Measurements from ENCODE around the gene KRT82.
A peak's percentile ranks its signal among the peaks of the same experiment; 100 is the strongest.
"Not testable (repeated sequence)": the region's sequence is repeated elsewhere in the genome, so short reads cannot be mapped to it uniquely, and the experiment has no call there.

Gene KRT82

DNA sequence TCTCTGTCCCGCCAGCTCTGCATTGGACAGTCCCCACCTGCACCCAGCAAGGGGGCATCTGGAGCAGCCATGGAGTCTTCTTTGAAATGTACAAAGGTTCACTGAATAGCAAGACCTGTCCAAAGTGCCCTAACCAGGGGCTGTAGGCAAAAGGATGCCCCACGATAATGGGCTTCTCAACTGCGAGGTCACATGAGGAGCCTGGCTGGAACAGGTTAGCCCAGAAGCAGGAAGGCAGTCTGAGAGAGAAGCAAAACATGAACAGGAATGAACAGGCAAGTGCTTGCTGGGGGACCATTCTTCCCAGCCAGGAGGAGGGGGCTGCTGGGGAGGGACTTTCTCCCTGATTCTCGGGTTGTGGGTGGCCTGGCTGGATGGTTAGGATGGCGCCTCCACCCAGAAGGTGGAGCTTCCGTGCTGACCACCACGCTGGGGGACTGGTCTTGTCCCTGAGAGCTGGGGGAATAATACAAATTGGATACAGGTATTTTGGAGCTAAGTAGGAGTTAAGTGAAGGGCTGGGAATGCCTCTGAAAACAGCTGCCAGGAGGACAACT is 46.0 kb downstream of the KRT82 start:
- no peak for DNase-seq (ENCODE audit: low read depth)

DNA sequence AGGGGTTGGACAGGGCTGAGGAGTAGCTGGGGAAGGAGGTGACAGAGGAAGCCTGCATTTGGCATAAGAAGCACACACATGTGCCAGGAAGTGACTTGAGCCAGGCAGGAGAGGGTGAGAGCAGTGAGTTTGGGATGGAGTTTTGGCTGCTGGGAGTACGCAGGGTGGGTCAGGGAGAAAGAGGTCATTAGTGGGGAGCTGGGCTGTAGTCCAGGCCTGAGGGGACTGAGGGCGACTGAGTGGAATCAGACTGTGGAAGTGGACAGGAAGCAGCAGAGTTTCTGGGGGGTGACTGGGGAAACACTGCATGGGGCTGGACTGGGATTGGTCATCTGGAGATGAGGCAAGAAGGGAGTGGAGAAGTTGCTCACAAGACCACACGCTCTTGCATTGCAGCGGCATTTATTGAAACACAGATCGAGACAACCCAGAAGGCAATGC is 46.5 kb downstream of the KRT82 start:
- no peak for DNase-seq (ENCODE audit: low read depth)

DNA sequence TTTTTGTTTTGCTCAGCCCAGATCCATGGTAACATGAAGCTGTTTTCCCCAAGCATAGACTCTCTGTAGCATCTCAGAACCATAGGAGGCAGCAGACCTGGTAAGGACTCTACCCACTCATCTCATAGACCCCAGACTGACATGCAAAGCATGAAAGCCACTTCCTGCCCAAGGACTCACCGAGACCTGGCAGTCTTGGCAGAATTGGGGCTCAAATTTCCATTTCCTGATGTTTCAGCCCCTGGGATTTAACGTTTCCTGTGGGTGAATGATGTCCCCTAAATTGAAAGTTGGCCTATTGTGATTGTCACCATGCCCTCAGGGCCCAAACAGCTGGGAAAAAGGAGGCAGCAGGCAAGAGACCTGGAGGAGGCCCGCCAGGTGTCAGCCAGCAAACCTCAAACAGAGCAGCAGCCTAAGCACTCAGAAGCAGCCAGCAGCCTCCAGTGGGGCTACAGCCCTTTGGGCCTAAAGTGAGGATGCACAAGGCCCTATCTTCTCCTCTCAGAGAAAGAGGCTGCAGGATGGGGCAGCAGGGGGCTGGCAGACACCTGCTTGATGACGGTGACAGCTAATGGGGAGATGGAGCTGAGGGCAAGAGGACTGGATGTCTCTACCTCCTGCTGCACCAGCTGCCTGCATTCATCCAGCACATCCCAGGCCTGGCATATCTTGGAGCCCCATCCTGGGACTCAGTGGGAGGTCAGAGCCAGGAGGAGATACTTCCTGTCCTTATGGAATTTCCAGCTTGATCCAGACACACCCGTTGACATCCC is 47.4 kb downstream of the KRT82 start:
- no peak for DNase-seq (ENCODE audit: low read depth)

DNA sequence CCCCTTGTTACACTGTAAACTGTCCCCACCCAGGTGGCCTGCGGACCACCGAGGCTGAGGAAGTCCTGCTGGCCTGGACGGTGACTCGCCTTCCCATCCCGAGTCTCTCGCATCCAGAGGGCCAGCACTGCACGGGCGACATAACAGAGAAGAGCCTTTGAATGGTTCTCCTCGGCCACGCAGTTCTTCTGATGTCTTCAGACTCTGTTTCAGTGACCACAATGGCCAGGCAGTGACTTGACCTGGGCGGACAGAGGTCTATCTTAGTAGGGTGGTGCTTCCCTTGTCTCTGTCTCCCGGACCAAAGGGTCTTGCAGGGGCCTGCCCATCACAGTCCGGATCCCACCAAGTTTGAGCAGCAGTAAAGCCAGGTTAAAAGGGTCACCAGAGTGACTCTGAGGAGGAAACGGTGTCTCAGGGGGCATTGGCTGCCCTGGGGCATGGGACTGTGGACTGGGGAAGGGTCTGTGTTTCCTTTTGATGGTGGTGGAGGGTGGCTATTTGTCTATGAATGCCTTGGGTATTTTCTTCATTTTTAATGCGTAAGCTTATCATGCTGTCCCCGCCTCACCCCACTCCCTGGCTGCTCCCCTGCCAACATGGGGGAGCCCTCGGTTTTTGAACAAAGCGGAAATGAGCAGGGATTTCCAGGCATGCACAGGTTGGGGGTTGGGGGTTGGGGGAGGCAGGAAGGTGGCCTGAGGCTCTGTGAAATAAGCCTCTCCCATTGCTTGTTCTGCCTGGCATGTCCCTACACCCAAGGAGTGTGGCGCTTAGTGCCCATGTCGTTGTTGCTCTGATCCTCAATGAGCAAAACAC is 49.2 kb downstream of the KRT82 start:
- DNase-seq (ENCODE audit: low read depth): no peak

DNA sequence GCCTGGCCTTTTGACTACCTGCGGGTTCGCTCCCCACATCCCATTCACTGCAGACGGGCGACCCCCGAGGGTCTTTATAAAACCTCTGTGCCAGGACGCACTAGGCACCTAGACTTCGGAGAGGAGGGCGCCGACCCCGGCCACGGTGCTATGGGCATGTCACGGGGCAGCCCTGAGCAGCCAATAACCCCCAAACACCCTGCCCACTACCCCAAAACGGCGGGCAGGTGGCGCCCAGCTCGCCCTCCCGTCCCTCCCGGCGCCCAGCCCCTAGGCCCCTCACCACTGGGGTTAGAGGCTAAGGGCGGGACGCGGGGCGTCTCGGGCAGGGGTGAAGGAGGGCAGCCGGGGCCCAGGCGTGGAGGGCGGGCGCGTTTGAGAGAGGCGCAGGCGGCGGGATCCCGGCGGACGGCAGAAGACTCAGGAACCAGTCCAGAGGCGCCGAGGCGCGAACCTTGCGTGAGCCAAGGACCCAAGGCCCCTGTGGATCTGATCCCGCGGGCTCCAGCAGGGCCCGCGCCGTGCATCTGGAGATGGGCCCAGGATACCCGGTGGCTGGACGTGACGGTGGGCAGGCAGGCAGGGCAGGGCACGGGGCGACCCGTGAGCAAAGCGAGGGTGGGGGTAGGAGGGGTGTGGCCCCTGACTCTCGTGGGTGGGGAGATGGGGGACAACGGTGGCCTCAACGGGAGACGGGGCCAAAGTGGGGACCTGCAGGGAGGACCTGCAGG is 49.9 kb downstream of the KRT82 start:
- no peak for DNase-seq (ENCODE audit: low read depth)

DNA sequence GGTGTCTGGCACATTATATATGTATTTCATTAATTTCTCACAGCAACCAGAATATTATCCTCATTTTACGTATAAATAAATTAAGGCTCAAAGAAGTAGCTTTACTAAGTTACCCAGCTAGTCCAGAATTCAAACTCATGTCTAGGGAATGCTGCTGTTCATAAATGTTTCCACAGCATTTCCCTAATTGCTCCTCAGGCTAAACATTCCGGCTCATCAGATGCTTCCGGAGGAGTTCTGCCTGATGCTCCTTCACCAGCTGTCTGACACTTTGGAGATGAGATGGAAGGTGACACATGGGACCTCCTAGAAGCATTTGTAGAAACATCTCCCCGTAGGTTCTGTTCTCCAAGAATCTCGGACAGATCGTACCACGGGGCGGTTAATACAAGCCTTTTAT is 51.0 kb downstream of the KRT82 start:
- no peak for DNase-seq (ENCODE audit: low read depth)

DNA sequence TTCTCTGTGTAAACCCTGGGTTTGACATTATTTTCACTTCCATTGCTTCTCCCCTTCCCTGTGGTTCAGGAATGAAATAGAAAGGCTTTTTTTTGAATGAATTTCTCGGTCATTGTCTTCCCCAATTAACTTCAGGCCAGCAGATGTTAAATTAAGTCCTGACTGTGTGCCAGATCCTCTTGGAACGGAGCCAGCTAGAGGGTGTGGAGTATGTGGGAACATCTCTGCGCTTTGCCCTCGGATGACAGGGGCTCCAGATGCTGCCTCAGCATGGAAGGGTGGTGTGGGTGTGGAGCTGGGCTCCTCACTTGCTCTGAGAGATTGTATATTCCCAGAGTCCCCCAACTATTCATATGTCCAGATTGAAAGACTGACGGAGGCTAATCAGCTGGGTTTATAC is 51.9 kb downstream of the KRT82 start:
- DNase-seq (ENCODE audit: low read depth): no peak

DNA sequence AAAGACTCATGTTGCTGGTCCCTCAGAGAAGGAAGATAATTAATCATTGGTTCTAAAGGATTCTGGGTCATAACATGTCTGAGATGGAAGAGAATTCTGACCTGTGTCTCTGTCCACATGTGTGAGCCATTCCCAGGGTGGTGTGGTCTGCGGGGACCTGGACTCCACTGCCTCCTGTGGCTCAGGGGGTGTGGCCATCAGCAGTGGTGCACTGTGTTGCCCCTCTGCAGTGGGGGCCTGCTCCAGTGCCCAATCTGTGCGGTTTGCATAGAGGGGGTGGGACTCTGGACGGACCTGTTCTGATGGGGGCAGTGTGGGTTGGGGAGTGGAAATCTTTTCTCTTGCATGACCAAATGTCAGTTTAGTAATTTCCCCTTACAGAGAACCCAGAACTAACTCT is 52.4 kb downstream of the KRT82 start:
- no peak for DNase-seq (ENCODE audit: low read depth)

DNA sequence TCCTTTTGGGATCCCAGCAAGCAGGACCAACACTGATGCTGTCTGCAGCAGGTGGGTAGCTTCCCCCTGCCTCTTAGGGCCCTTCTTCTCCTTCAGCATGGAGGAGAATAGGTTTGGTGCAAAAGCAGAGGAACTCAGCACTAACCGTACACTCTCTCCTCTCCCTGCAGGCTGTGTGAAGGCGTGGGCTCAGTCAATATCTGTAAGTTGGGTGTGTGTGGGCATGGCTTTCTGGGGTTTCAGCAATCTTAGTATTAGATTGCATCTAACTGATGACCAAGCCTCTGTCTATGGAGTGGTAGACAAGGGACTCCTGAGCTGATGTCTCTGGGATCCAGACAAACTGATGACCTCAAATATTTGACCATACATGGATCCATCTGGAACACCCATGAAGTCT is 53.2 kb downstream of the KRT82 start:
- DNase-seq (ENCODE audit: low read depth): no peak

DNA sequence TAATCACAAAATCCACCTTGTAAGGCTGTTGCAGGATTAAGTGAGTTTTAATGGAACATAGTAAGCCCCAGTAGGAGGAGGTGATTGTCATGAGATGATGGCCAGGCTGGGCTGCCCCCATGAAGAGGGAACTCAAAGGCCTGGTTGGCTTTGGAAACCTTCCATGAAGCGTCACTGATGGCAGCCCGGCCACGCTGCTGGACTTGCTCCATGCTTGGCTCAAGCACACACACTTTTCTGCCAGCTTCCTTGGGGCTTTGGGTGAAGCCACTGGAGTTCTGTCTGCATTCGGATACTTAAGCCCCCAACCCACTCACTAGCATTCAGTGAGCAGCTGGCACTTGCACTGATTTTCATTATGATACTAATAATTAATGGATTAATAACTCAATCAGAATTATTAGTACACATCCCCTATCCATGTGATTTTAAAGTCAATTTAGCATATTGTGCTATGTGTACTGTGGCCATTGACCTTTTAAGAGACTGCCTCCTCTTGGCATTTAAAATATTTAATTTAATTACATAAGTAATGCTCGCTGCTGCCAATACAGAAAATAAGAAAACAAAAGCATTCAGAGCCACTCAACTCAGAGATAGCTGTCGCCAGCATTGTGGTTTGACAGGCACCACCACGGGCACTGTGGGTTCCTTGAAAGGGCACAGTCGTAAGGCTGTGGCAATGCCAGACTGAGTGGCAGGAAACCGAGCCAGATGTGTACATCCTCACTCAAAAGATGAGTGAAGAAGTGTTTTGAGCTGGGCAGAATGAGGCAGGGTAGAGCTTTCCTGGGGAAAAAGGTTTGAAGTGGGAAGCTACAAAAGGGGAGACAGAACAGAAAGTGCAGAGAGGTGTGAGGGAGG is 54.7 kb downstream of the KRT82 start:
- peak; percentile 6 for DNase-seq (ENCODE audit: low read depth)

DNA sequence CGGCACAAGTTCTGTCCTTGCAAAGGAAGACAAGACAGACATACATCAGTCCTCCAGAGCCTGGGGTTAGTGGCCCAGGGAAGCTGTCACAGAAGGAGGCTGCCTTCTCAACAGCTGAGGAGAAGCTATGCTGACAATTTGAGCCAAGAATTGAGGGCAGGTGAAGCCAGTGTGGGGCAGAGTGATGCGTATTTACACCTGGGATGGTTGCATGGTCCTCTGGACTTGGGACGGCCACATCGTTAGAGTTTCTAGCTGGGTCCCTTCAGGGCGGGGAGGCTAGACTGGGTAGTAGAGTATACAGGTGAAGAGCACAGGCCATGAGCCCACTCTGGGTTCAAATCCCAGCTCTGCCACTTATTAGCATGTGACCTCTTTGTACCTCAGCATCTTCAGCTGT is 55.3 kb downstream of the KRT82 start:
- DNase-seq (ENCODE audit: low read depth): no peak

DNA sequence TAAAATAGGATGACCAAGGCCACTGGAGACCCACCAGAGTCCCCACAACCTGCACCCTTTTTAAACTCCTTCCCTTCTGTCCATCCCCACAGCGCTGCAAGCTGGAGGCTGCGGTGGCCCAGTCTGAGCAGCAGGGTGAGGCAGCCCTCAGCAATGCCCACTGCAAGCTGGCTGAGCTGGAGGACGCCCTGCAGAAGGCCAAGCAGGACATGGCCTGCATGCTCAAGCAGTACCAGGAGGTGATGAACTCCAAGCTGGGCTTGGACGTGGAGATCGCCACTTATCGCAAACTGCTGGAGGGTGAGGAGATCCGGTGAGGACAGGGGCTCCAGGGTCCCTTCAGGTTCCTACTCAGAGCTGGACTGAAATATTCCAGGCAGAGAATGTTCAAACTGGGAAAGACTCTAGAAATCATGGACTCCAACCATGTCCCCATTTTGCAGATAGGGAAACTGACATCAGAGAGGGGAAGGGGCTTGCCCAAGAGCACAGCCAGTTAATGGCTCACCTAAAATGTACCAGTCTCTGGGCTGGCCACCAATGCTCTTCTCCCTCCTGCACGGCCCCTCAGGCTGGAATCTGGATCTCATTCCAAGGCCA is 56.0 kb downstream of the KRT82 start:
- DNase-seq (ENCODE audit: low read depth): no peak

DNA sequence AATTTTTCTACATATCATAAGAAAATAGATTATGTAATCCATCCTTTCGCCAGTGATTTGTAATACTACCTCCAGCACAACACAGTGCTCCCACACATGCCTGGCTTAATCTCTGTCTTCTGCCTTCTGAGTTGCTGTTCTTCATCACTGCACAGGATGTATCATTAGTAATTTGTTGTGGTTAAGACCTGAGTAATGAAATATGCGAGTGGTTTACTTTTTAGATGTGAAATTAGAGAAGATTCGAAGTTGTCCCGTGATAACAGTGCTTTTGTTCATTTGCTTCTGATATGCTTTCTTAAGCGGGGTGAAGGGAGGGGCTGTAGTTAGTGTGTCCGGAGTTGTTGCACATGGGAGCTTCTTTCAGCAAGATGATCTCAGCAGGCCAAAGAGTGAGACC is 56.9 kb downstream of the KRT82 start:
- DNase-seq (ENCODE audit: low read depth): no peak

DNA sequence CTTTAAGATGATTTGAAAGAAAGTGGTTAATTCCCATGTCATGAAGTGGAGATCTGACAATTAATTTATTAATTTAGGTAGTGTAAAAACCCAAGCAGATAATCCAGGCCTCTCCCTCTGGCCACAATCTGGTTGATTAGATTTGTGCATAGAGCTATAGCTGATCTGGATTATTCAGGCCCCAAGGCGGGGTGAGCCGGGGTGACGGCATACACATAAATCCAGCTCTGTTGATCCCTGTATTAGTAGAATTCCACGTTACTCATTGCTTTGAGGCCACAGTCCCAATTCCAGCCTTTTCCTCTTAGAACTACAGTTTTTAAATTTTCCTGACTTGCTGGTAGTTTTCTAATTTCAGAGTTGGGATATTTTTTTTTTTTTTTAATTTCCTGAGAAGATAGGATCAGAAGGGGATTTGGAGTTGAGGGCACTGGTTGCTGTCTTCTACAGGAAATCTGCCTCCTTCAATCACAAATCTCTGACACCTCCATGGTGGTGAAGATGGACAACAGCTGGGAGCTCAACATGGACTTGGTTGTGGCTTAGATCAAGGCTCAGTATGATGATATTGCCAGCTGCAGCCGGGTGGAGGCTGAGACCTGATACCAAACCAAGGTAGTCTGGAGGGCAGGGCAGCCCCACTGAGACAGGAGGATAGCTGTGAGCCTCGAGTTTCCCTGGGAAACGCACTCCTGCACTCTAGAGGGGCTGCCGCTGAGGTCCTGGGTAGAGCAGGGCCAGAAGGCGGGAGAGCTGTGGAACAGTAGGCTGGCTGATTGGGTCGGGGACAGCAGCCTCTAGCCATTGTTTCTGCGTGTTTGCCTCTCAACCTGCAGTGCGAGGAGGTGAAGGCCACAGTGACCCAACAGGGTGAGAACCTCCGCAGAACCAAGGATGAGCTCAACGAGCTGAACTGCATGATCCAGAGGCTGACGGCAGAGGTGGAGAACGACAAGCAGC is 58.3 kb downstream of the KRT82 start:
- no peak for DNase-seq (ENCODE audit: low read depth)

DNA sequence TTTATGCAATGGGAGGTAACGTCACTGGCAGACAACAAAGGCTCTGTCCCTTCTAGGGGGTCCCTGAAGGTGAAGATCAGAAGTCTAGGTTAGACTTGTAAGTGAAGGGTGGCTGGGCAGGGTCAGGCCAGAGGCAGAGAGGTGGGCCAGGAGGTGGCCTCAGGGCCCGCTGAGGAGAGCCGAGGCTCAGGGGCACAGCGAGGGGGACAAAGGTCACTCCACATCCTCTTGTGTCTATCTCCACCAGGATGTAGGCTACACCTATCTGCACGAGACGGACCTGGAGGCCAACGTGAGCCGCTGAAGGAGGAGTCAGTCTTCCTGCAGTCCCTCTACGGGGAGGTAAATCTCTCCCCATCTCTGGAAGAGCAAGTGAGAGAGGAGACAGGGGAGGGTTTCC is 59.1 kb downstream of the KRT82 start:
- DNase-seq (ENCODE audit: low read depth): no peak

DNA sequence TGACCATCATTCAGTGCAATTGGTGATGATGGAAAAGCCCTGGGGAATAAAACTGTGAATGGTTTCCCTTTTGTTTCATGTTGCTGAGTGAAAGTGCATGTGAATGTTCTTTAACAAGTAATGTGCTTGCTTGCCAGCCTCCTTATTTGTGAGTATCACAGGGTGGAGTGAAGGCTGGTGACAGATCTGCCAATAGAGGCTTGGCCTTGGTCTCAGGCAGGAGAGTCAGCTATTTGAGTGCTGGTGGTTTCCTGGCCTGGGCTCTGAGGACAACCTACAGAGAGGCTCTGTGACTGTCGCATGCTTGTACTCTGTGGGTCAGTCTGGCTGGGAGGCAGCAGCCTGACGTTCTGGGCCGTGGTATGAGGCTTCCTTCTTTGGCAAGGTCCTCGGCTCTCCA is 59.5 kb downstream of the KRT82 start:
- no peak for DNase-seq (ENCODE audit: low read depth)

DNA sequence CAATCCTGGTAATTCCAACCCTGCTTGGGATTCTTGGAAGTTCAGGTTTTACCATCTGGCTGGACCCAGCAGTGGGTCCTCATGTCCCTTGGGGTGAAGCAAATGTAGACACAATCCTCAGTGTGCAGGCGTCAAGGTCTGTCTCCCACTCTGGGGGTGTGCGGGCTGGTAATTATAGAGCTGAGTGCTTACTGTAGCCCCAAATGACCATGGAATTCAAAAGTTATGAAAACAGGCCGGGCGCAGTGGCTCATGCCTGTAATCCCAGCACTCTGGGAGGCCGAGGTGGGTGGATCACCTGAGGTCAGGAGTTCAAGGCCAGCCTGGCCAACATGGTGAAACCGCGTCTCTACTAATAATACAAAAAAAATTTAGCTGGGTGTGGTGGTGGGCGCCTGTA is 61.1 kb downstream of the KRT82 start:
- not testable (repeated sequence) for DNase-seq (ENCODE audit: low read depth)

DNA sequence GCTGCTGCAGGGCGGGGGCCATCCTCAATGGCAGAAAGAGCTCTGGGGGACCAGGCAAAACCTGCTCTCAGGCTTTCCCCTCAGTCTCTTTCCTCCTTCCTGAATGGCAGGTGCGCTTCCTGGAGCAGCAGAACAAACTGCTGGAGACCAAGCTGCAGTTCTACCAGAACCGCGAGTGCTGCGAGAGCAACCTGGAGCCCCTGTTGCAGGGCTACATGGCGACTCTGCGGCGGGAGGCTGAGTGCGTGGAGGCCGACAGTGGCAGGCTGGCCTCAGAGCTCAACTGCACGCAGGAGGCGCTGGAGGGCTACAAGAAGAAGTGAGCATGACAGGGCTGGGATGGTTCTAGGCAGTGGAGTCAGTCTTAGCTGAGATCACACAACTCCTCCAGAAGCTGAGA is 62.0 kb downstream of the KRT82 start:
- DNase-seq (ENCODE audit: low read depth): no peak

All from stimulated activated CD4-positive, alpha-beta T cell treated with anti-CD3 and anti-CD28 coated beads, Interleukin-2, amount 100 ng/mL, for 4 hours (primary cell).